OCI-LY3 (cell line): ENCODE measurements around the gene CENPK.

ENCODE experiments used
- EZH2phosphoT487 ChIP-seq: fragments of 200-600 bp; shearing (Covaris generic); IDR thresholded peaks from 2 replicates; pipeline ENCODE4 v1.6.1; 2018; ENCODE audit warnings: antibody characterized with exemption, mixed run types, low read depth
- TF ChIP-seq, protein P1 (sequence below): fragments of 200-600, 300-600 bp; sonication (generic); IDR thresholded peaks from 2 replicates; pipeline ENCODE4 v1.5.1; 2014; ENCODE audit warnings: antibody characterized with exemption, low read length, low read depth

DNA sequence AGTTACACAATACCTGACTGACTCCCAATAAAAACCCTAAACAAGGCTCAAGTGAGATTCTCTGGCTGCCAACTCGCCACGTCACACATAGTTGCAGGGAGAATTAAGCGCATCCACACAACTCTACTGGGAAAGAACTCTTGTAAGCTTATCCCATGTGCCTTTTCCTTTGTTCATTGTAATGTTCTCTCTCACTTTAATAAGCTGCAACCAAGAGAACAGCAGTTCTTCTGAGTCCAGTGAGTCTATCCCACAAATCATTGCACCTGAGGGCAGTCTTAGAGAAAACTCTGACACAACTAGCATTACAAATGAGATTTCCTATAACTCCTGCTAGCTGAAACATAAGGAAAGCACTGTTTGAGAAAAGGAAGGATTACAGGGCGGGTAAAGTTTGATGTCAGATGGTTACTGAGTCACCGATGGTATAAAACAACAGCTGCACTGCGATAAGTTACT lies 27.4 kb downstream of the CENPK start:
- TF ChIP-seq, protein P1, sequence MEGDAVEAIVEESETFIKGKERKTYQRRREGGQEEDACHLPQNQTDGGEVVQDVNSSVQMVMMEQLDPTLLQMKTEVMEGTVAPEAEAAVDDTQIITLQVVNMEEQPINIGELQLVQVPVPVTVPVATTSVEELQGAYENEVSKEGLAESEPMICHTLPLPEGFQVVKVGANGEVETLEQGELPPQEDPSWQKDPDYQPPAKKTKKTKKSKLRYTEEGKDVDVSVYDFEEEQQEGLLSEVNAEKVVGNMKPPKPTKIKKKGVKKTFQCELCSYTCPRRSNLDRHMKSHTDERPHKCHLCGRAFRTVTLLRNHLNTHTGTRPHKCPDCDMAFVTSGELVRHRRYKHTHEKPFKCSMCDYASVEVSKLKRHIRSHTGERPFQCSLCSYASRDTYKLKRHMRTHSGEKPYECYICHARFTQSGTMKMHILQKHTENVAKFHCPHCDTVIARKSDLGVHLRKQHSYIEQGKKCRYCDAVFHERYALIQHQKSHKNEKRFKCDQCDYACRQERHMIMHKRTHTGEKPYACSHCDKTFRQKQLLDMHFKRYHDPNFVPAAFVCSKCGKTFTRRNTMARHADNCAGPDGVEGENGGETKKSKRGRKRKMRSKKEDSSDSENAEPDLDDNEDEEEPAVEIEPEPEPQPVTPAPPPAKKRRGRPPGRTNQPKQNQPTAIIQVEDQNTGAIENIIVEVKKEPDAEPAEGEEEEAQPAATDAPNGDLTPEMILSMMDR, result no peak
- TF ChIP-seq EZH2phosphoT487, result no peak
